Hepatocyte (in vitro differentiated cells): ENCODE data around the gene ZNF45. TPM values are rescaled to one million over a fixed set of nuclear protein-coding genes. Genes with fewer than 3 reads are reported as not detected.

Experiments
- DNase-seq: peaks from one replicate; pipeline ENCODE4 v3.0.0-alpha.2; 2016; ENCODE audit warnings: low spot score
- H2AFZ ChIP-seq: fragments of 200-600 bp; sonication (generic); 2 replicates; pipeline ENCODE4 v1.6.0; 2016; ENCODE audit warnings: antibody characterized with exemption, mild to moderate bottlenecking
- H3K27ac ChIP-seq: fragments of 200-600 bp; sonication (generic); 2 replicates; pipeline ENCODE4 v1.5.1; 2016; ENCODE audit warnings: mild to moderate bottlenecking
- H3K27me3 ChIP-seq: fragments of 200-600 bp; sonication (generic); 2 replicates; pipeline ENCODE4 v1.6.1; 2016
- H3K36me3 ChIP-seq: fragments of 200-600 bp; sonication (generic); replicated peaks from 2 replicates; pipeline ENCODE4 v1.5.1; 2016; ENCODE audit warnings: low read depth; ENCODE audit not compliant: insufficient read depth
- H3K4me1 ChIP-seq: fragments of 200-600 bp; sonication (generic); 2 replicates; pipeline ENCODE4 v1.5.1; 2016; ENCODE audit warnings: mild to moderate bottlenecking, moderate library complexity; ENCODE audit not compliant: insufficient read depth
- H3K4me2 ChIP-seq: fragments of 200-600 bp; sonication (generic); 2 replicates; pipeline ENCODE4 v1.6.0; 2016
- H3K4me3 ChIP-seq: fragments of 200-600 bp; sonication (generic); 2 replicates; pipeline ENCODE4 v1.5.1; 2016; ENCODE audit warnings: mild to moderate bottlenecking
- H3K79me2 ChIP-seq: fragments of 200-600 bp; sonication (generic); 2 replicates; pipeline ENCODE4 v1.6.0; 2017; ENCODE audit warnings: mild to moderate bottlenecking
- H3K9me2 ChIP-seq: fragments of 200-600 bp; sonication (generic); replicated peaks from 2 replicates; pipeline ENCODE4 v1.6.0; 2017; ENCODE audit warnings: mild to moderate bottlenecking; ENCODE audit not compliant: insufficient read depth
- H3K9me3 ChIP-seq: fragments of 200-600 bp; sonication (generic); 2 replicates; pipeline ENCODE4 v1.5.1; 2016; ENCODE audit warnings: low read depth, mild to moderate bottlenecking
- H4K20me1 ChIP-seq: fragments of 200-600 bp; sonication (generic); 2 replicates; pipeline ENCODE4 v1.6.0; 2016; ENCODE audit warnings: mild to moderate bottlenecking; ENCODE audit not compliant: insufficient read depth, poor library complexity, severe bottlenecking
- CTCF ChIP-seq: fragments of 200-600 bp; sonication (generic); IDR thresholded peaks from 2 replicates; pipeline ENCODE4 v1.5.1; 2016; ENCODE audit warnings: antibody characterized with exemption, mild to moderate bottlenecking; ENCODE audit not compliant: poor library complexity
- EZH2 ChIP-seq: fragments of 200-600 bp; sonication (generic); IDR thresholded peaks from 2 replicates; pipeline ENCODE4 v1.6.1; 2016; ENCODE audit warnings: antibody characterized with exemption, mild to moderate bottlenecking, borderline replicate concordance
- EZH2phosphoT487 ChIP-seq: fragments of 200-600 bp; sonication (generic); IDR thresholded peaks from one replicate; pipeline ENCODE4 v1.6.1; 2018; ENCODE audit warnings: antibody characterized with exemption, mild to moderate bottlenecking, low read depth, moderate library complexity; ENCODE audit not compliant: unreplicated experiment, severe bottlenecking
- WGBS: methylation state at CpG from one replicate; pipeline ENCODE4 v1.1.6; 2016; ENCODE audit warnings: low lambda C conversion rate; ENCODE audit errors: missing lambda C conversion rate; 5-methylcytosine and 5-hydroxymethylcytosine counted together
- polyA plus RNA-seq: library from polyadenylated mRNA; unstranded; fragments of >200 nt; fragmentation: Nextera tagmentation; extraction: Ambion mirVana; gene quantifications from 2 replicates; pipeline ENCODE4 v1.2.1, GENCODE V29; 2016
- total RNA-seq: library from RNA; depleted of rRNA; stranded (reverse); fragments of >200 nt; gene quantifications from 2 replicates; pipeline ENCODE4 v1.2.3, GENCODE V29; 2014

The ZNF45 gene
- total RNA-seq: 10.3 and 10.6 TPM in 2 replicates
- 5.1 and 6.3 TPM in 2 replicates for polyA plus RNA-seq

- Histone ChIP-seq H3K27me3 (no peaks in the 10 kb centered on the region), H3K4me2 (peak within 1 kb of the TSS; percentile 83), H3K9me3 (no peaks in the 10 kb centered on the region), H3K36me3 (no peaks in the 10 kb centered on the region), H3K4me3 (peak within 1 kb of the TSS; percentile 56), H2AFZ (peak within 1 kb of the TSS; percentile 92), H3K4me1 (peaks cover 9% of the 10 kb centered on the region), H3K9me2 (no peaks in the 10 kb centered on the region), H3K79me2 (peaks cover 22% of the 10 kb centered on the region), H3K27ac (peak within 1 kb of the TSS; percentile 87), H4K20me1 (no peaks in the 10 kb centered on the region)
- DNase-seq: peak; percentile 93
- under 1% methylated on average over 40 of the region's 42 CpGs for WGBS
- TF ChIP-seq EZH2: no peak
- no peak for TF ChIP-seq EZH2phosphoT487
- TF ChIP-seq CTCF: no peak
These were observed at the start of gene ZNF45 for GRCh38 chr19:43934985-43935708. Gene ZNF45, minus strand, starts transcription at chr19:43935282. Its CDS starts 13,097 bp downstream, at chr19:43922185.

- Histone ChIP-seq H3K9me2 (no peaks in the 10 kb centered on the region), H3K4me3 (peak overlapping the region; percentile 47), H4K20me1 (no peaks in the 10 kb centered on the region), H3K9me3 (peaks cover 5% of the 10 kb centered on the region), H3K27ac (peak overlapping the region; percentile 39), H2AFZ (peak overlapping the region; percentile 78), H3K27me3 (no peaks in the 10 kb centered on the region), H3K4me2 (peak overlapping the region; percentile 73), H3K79me2 (peaks cover 27% of the 10 kb centered on the region), H3K4me1 (no peaks in the 10 kb centered on the region), H3K36me3 (no peaks in the 10 kb centered on the region)
- WGBS: 17% methylated on average over 14 of the region's 14 CpGs
- TF ChIP-seq EZH2phosphoT487 (no peak), EZH2 (no peak), CTCF (no peak)
- no peak for DNase-seq
These were observed 49.6 kb upstream of the ZNF45 start for GRCh38 chr19:43984687-43985000.

- Histone ChIP-seq H3K36me3 (no peaks in the 10 kb centered on the region), H3K4me2 (peak within 1 kb of the TSS; percentile 73), H4K20me1 (no peaks in the 10 kb centered on the region), H2AFZ (peak within 1 kb of the TSS; percentile 78), H3K9me3 (peaks cover 5% of the 10 kb centered on the region), H3K4me3 (peak within 1 kb of the TSS; percentile 47), H3K79me2 (peaks cover 27% of the 10 kb centered on the region), H3K4me1 (no peaks in the 10 kb centered on the region), H3K27ac (peak within 1 kb of the TSS; percentile 39), H3K9me2 (no peaks in the 10 kb centered on the region), H3K27me3 (no peaks in the 10 kb centered on the region)
- TF ChIP-seq CTCF (no peak), EZH2 (no peak), EZH2phosphoT487 (no peak)
- WGBS: 1% methylated on average over 39 of the region's 40 CpGs
- DNase-seq: peak; percentile 90
These were observed 49.0 kb upstream of the ZNF45 start, which contains the start of gene ZNF155 for GRCh38 chr19:43983912-43984686. Gene ZNF155, plus strand, starts transcription at chr19:43984188. Its CDS starts 4,356 bp downstream, at chr19:43988544.
